ENCODE data around the gene MTCH1. TPM values are rescaled to one million over a fixed set of nuclear protein-coding genes. Genes with fewer than 3 reads are reported as not detected.

The MTCH1 gene
- total and polyA plus RNA-seq, 9 of the 15 experiments (the other 6 are each of a cell fraction or from before 2014, with no cell fraction given) = 7.9 to 161 (median 118) TPM

DNA sequence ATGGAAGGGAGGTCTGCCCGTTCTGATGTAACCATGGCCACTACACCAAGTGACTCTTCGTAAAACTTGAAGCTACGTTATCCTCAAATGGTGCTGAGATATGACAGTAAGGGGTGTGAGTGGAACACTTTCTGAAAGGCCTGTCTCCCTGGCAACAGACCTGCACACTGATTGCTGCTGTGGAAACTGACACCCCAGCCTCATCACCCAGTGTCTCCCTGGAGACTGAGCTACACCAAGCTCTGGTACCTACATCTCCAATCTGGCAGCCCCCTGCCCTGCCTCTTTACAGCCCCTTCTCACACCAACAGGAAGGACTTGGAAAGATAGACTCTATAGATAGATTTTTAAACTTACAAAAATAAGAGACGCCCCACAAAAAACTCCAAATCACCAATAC lies 18.2 kb downstream of the MTCH1 start:
- no TSS peak for BruUV-seq (replicated peaks)
- CTCF ChIA-PET (ENCODE audit: low intra/inter-chr PET ratio) = no interaction called here
- Histone ChIP-seq H3K27ac (ENCODE audit: extremely low read depth, low read depth, low read length) (no peak overlapping the region), H2AFZ (ENCODE audit: low read depth, low read length) (no peak overlapping the region), H4K20me1 (replicated peaks; ENCODE audit: control insufficient read depth, insufficient read depth, low read length) (peaks cover 1% of the 10 kb centered on the region; the same call in 1 of the 2 replicates), H3K9me1 (ENCODE audit: control insufficient read depth, insufficient read depth, low read length) (no peaks in the 10 kb centered on the region), H3K9me3 (replicated peaks; ENCODE audit: control insufficient read depth, insufficient read depth, low read depth, low read length) (no peaks in the 10 kb centered on the region), H3K27me3 (ENCODE audit: control insufficient read depth in 2 of 2, insufficient read depth in 2 of 2, low read length in 2 of 2) (peaks cover 0 to 3% of the 10 kb centered on the region in 2 experiments; a peak in 1 of 5 replicates), H3K4me3 (no peak overlapping the region), H3K9ac (ENCODE audit: insufficient read depth in 1 of 2, low read depth in 2 of 2, low read length in 2 of 2) (no peak overlapping the region), H3K79me2 (ENCODE audit: control insufficient read depth, insufficient read depth, low read length) (no peaks in the 10 kb centered on the region), H3K36me3 (ENCODE audit: control insufficient read depth, insufficient read depth, low read length) (peaks cover 57% of the 10 kb centered on the region), H3K4me1 (replicated peaks in 1 of 2; ENCODE audit: control insufficient read depth in 2 of 2, insufficient read depth in 2 of 2, low read length in 2 of 2) (peaks cover 0 to 21% of the 10 kb centered on the region in 2 experiments; a peak in 2 of 5 replicates), H3K4me2 (ENCODE audit: insufficient read depth, low read length) (no peak overlapping the region)
- POLR2A ChIA-PET = interaction anchor here (1.0 to 1.9 kb wide), 2 partner anchors 10 to 13 kb away, joined by 3 to 6 read pairs; no protein-coding TSS in a partner anchor
- ATAC-seq (no peak), DNase-seq (ENCODE audit: extremely low read depth in 1 of 4, low spot score in 3 of 4) (no peak), FAIRE-seq (no peak)
- no peak for TF ChIP-seq MXI1 (IDR thresholded peaks at IDR 0.05; ENCODE audit: low read depth, low read length)
- TF ChIP-seq THRB (CRISPR knock-in tag; conservative IDR thresholded peaks at IDR 0.05) = no peak
- no peak for TF ChIP-seq MTA2 (IDR thresholded peaks at IDR 0.05; ENCODE audit: low read depth)
- no peak for TF ChIP-seq RAD51 (IDR thresholded peaks at IDR 0.05; ENCODE audit: borderline replicate concordance, low read depth)
- no peak for TF ChIP-seq DACH1 (IDR thresholded peaks at IDR 0.05; ENCODE audit: partially characterized antibody)
- peak; percentile 80 for TF ChIP-seq RFX1 (IDR thresholded peaks at IDR 0.05)
- TF ChIP-seq HMG20B (CRISPR knock-in tag; IDR thresholded peaks at IDR 0.05) = no peak
- no peak for TF ChIP-seq MECOM (CRISPR knock-in tag; IDR thresholded peaks at IDR 0.05)
- TF ChIP-seq, protein P1, sequence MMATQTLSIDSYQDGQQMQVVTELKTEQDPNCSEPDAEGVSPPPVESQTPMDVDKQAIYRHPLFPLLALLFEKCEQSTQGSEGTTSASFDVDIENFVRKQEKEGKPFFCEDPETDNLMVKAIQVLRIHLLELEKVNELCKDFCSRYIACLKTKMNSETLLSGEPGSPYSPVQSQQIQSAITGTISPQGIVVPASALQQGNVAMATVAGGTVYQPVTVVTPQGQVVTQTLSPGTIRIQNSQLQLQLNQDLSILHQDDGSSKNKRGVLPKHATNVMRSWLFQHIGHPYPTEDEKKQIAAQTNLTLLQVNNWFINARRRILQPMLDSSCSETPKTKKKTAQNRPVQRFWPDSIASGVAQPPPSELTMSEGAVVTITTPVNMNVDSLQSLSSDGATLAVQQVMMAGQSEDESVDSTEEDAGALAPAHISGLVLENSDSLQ (IDR thresholded peaks at IDR 0.05) = no peak
- in situ Hi-C loops (cut with MboI) (no loop called here), intact Hi-C loops (cut with micrococcal nuclease) (no loop called here)
- WGBS (ENCODE audit: insufficient coverage, low coverage, missing lambda C conversion rate) = 89% methylated on average over 4 of the region's 4 CpGs
